HG03108 (cell line): ENCODE measurements around the gene ABCG5.

Source experiments
- ATAC-seq: cut with Tn5 transposase; IDR thresholded peaks from one replicate; pipeline ENCODE4 v1.9.1; 2021; ENCODE audit warnings: moderate library complexity; ENCODE audit not compliant: unreplicated experiment

ABCG5 gene

DNA sequence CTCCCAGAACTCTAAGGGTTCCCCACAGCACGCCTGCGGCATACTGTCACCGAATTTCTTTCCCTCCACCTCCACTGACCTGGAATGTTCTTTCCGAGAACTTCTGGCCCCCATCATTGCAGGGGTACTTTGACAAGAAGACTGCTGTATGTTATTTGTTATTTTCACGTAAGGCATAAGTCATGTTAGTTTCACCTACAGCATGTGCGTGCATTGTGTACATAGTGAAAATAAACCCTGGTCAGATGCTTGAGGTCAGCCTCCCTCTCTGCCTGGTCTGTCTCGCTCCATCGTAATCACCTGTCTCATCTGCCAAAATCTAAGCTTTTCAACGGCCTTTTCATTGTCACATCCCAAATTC is 4.2 kb upstream of the ABCG5 start:
- ATAC-seq, result no peak

DNA sequence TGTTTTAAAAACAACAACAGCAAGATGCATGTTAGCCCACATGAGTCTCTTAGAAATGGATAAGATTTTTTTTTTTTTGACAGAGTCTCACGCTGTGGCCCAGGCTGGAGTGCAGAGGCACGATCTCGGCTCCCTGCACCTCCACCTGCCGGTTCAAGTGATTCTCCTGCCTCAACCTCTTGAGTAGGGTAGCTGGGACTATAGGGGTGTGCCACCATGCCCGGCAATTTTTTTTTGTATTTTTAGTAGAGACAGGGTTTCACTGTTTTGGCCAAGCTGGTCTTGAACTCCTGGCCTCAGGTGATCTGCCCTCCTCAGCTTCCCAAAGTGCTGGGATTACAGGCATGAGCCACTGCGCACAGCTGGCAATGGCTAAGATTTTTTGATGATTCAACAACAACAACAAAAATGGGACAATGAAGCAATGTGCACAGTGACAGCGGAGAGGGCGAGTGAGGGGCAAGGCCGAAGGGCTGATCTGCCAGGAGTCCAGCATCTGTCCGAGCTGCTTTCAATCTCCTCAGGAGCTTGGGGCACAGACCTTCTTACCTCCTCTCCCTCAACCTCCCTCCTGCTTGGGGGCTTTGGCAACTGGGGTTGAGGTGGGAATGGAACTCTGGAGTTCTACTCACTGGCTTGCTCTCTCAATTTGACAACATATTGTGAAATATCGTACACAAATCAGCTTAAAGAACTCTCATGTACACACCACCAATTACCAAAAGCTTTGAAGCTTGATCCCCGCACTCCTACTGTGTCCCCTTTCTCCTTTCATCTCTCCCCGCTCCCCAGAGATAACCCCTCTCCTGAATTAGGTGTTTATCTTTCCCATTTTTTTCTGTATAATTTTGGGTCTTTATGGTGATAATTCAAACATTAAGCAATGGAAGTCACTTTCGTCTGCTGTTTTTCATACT is 3.6 kb upstream of the ABCG5 start:
- ATAC-seq, result no peak

DNA sequence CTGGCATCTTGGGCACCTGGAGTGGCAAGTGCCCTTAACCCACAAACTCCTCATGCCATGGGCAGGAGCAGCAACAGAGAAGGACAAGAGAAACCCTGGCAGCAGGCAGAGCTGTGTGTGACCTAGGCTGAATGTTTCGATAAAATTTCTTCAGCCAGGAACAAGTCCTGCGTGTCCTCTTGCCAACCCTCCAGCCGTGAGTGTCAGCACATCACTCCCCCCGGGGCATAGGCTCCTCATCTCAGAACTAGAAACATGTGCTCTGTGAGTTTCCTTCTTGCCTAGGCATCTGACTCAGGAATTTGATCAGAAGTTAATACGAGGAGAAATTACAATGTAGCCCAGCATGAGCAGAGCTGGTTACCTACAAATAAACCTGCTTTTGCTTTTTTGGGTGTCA is 2.3 kb upstream of the ABCG5 start:
- ATAC-seq, result no peak

DNA sequence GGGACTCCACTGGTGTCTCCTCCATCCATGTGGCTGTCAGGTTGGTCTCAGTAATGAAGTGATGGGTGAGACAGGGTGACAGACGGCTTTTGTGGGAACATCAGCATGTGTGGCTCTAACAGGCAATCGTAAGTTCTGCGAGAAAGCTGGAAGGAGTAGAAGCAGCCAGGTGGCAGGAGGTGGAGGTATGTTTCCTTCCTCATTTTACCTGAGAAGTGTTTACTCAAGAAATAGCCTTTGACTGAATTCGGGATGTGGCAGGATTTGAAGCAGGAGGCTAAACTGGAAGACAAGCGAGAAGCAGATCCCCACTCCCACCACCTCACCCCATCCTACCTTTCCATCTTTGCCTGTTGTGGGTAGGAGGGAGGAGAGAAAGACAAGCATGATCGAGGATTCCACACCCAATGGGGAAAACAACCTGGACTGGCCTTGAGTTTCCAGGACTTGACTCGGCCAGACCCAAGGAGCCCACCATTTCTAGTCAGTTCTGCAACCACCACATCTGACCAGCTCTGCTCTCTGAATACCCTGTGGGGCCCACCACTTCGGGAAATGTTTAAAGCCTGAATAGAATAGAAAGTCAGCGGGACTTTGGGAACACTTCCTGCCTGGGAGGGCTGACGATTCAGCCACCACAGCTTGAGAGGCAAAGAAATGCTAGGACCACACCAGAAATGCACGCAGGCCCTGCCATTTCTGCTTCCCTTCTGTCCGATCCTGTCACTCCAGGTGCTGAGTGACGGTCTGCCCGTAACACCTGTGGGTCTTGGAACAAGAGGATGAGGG is 1.3 kb upstream of the ABCG5 start:
- ATAC-seq, result no peak

DNA sequence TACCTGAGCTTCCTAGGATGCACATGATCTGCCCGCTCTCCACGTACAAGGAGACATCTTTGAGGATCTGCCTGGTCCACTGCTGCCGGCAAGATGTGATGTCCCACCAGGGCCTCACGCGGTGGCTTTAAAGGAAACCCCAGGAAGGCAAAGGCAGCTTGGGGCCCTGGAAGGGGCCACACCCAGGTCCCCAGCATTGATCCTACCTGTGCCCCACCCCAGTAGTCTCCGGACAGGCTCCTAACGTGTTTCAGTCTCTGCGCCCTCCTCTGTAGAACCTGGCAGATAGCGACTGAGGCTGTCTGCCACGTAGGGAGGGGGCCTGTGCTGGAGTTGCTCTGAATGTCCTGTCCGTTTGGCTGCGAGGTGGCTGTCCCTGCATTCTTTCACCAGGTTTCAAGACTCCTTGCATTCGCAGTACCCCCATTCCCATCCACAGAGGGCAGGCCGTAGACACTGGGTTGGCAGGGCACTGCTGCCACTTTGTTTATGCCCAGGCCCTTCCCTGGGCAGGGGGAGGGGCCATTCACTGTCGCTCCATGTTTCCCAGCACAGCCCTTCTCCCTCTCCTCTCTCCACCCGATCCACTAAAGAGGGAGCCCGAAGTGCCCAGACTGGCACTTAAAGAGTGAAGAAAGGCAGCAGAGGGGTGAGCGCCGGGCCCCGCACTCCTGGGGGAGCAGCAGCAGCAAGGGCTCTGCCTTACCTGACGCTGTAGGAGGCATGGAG is 644 bp downstream of the ABCG5 start:
- no peak for ATAC-seq

DNA sequence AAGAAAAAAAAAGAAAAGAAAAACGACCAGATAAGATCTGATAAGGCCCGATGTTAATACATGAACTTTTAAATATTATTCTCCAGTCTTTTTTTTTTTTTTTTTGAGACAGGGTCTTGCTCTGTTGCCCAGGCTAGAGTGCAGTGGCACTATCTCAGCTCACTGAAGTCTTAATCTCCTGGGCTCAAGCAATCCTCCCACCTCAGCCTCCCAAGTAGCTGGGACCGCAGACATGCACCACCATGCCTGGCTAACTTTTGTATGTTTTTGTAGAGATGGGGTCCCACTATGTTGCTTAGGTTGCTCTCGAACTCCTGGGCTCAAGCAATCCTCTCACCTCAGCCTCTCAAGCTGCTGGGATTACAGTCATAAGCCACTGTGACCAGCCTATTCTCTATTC is 1.6 kb downstream of the ABCG5 start:
- no peak for ATAC-seq

DNA sequence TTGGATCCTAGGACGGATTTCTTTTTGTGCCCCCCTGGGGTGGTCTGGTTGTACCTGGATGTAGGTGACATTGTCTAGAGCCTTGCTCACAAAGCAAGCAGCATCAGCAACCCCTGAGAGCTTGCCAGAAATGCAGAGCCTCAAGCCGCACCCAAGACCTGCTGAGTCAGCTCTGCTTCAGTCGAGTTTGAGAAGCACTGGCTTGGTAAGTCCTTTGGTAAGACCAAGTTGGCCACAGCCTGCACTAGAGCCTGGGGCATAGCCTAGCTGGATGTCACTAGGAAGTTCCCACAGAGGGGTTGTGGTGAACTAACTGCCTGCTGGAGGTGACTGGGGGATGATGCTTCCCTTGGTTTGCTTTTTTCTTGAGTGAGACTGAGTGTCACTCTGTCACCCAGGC is 6.2 kb downstream of the ABCG5 start:
- no peak for ATAC-seq

DNA sequence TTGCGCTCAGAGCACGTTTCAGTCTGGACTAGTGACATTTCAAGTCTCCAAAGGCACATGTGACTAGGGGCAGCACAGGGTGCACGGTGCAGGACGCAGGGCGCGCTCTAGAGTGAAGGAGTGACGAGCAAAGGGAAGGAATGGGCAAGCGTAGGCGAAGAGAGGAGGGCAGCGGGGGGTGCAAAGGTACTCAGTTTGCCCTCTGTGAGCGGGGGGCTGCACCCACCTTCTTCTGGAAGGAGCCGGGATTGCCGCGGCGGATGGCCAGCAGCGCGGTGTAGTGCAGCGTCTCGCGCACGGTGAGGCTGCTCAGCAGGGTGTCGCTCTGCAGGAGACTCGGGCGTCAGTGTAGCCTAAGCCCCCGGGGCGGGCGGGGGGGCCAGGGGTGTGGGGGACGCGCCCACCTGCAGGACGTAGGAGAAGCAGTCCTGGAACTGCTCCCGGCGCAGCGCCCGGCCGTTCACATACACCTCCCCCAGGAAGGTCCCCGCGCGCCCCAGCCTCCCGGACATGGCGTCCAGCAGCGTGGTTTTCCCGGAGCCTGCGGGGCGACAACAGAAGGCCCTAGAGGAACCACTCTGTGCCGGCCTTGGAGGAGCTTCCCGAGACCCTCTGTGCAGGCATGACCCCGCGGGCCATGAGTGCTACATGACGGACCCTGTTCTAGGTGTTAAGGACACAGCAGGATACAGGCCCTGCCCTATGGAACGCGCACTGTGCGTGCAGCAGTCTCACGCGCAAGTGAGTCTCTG is 6.9 kb downstream of the ABCG5 start:
- ATAC-seq, result no peak

DNA sequence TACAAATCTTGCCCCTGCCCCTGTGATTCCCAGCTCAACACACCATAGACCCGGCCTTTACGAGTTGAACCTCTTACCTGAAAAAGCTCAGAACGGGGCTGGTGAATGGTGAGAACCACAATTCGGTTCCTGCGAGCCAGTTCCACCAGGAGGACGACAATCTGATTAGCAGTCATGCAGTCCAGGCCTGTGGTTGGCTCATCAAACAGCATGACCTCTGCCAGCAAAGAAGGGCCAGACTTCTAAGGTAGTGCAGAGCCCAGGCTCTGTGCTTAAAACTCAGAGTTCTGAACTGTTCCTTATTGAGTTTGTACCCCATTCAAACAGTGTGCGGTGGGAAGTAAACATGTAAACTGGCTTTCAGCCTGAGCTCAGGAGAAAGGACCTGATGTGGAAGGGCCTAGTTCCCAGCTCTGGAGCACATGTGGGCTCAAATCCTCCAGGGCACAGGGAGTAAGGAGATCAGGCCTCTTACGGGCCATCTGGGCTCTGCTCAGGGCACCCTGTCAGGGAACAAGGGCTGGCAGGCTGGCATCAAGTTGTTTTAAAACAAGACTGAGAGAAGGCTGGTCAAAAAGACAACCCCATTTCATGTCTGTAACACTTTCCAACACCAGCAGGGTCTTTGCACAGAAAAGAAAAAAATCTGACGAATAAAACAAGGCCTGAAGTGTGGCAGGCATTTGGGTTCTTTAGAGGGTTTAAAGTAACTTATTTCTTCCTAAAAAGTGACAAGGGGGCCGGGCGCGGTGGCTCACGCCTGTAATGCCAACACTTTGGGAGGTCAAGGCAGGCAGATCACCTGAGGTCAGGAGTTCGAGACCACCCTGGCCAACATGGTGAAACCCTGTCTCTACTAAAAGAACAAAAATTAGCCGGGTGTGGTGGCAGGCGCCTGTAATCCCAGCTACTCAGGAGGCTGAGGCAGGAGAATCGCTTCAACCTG is 12.1 kb downstream of the ABCG5 start:
- ATAC-seq, result no peak

DNA sequence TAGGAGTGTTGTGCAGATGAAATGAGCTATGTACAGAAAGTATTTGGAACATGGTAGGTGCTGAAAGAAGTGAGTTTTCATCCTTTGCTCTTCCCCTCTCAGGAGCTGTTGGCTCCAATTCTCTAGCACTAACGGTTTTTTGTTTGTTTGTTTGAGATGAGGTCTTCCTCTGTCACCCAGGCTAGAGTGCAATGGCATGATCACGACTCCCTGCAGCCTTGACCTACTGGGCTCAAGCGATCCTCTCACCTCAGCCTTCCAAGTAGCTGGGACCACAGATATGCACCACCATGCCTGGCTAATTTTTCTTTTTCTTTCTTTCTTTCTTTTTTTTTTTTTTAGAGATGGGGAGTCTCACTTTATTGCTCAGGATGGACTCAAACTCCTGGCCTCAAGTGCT is 12.8 kb downstream of the ABCG5 start:
- ATAC-seq, result no peak

DNA sequence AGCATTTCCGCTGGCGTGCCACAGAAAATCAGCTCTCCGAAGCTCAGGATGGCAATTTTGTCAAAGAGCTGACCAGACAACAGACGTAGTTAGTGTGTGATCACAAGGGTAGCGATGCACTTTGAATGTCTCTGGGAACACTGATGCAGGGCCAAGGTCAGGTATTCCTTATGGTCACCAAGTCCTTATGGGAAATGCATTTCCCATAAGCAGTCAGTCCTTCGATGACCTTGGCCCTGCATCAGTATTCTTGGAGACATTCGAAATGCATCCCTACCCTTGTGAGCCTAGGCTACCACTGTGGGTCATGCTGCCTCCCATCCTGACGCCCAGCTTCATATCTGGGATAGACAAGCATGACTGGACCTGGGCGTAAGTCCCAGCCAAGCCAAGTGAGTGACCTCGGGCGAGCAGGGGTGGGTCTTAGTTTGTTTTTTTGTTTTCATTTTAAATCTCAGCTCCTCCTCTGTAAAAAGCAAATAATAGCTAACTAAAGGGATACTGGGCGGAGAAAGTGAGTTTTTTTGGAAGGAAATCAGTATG is 13.6 kb downstream of the ABCG5 start:
- no peak for ATAC-seq

DNA sequence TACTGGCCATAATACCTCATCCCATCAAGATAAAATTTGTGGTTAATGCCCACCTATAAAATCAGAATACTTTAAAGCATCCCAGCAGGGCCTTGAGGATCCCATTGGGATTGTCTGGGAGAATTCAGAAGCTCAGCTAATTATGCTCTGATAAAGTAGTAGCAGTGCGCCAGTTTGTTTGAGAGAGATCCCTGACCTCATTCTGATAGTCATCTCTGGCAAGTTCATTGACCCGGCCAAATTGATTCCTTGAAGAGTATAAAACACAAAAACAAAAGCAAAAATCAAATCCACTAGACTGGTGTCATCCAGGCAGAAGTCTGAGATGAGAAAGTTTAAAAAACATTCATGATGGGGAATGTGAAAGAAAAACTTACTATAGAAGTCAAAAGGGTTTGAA is 14.1 kb downstream of the ABCG5 start:
- no peak for ATAC-seq

DNA sequence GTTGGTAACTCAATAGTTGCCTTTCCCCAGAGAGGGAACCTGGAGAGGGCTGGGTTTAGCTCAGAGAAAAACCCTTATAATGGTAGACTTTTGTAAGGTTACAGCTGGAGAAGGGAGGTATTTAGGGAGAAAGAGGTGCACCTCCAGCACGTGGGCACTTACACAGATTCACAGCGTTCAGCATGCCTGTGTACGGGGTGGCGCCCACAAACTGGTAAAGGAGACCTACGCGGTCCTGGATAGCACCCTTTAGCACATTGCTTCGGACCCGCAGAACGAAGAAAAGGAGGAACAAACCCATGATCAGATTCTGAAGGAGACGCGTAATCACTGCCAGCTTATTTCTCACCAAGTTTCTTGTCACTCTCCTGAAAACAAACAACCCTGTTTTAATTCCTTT is 14.9 kb downstream of the ABCG5 start:
- ATAC-seq, result no peak

DNA sequence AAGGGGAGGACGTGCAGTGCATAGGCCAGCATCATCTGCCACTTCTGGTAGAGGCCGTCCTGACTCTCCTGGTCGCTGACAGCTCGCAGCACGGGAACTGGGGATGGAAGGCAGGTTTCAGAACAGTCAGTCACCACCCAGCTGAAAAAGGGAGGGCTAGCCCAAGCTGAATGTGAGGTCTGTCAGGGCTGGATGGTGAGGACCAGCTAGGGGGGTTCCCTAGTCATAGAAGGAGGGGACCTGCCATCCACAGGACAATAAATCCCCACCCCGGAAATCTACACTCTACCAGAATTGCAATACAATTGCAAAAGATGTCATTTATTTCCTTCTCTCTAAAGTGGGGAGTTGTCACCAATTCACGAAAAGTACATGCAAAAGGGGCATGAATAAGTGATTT is 15.8 kb downstream of the ABCG5 start:
- no peak for ATAC-seq

DNA sequence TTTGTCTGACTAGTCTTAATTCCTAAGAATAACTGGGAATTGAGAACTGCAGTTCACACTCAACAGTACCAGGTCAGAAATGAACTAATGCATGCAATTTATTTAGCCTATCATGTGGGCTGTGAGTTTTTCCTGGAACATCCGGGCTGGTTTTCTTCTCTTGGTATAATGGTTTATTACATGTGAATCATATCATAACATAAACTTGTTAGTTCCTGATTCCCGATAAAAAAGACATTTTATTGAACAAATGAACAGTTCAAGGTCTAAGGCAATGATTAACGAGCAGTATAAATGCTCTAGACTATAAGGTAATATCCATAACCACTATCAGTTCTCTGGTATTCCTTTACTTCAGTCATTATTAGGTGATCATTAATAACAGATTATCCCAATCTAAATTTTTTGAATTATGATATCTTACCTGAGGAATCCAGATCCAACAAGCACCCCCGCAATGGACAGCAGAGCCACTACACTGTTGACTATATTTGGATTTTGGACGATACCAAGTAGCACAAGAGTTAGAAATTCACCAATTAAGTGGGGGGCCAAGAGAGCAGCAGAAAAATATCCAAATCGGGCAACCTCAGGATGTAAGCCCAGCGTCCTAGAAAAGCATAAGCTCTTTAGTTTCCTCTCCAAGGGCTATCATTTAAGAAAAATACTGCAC is 19.0 kb downstream of the ABCG5 start:
- no peak for ATAC-seq

DNA sequence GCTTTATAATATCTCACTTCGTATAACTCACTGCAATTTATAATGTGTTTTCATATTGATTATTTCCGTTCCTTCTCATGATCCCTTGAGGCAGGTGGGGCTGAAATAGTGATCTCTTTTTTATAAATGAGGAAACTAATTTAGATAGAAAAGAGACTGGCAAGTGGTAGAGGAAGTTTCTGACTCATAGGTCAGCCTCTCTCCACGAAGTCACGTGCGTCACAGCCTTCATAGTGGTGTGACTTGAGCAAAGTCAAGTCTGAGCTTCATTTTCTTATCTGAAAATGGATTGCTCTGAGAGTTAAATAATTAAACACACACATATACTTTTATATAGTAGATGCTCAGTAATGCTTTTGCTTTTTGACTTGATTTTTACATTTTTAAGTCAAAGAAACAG is 19.9 kb downstream of the ABCG5 start:
- no peak for ATAC-seq

DNA sequence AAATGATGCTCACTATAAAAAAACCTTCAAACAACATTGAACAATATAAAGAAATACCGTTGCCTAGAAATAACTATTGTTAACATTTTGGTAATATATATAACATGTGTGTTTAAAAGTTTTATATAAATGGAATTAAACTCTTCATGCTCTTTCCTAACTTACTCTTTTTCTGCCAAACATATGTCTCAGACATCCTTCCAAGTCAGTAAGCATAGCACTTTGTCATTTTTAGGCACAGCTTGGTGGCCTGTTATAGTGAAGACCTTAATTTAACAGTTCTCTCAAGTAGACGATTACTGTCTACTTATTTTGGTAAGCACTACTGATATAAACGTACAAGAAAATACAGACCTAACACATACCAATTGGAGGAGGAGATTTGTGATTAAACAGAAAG is 23.9 kb downstream of the ABCG5 start:
- no peak for ATAC-seq

DNA sequence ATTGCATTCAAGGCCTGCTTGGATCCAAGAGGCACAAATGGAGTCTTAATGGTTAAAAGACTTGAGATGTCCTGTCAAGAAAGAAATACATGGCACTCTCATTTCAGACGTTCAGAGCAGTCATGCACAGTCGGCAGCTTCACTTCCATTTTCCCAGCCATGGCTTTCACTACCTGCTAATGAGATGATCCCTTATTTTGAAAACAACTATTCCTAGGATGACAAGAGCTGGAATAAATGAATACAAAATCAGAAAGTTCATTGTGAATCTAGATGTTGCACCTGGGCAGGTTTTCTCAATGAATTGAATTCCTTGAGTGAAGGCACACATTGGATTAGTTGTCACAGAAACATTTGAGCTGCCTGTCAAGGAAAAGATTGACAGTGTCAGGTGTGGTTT is 25.7 kb downstream of the ABCG5 start:
- ATAC-seq, result no peak

DNA sequence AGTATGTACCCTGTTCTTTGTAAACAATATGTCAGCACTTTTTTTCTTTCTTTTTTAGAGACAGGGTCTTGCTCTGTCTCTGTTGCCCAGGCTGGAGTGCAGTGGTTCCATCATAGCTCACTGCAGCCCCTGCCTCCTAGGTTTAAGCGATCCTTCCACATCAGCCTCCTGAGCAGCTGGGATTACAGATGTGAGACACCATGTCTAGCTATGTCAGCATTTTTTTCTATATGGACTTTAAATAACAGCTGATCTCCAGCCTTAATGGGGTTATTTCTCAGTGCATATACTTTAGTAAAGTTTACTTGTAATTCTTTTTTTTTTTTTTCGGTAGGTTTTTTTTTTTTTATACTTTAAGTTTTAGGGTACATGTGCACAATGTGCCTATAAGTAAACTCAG is 26.6 kb downstream of the ABCG5 start:
- no peak for ATAC-seq
